Stimulated activated CD8-positive, alpha-beta memory T cell treated with anti-CD3 and anti-CD28 coated beads, Interleukin-7, amount 100 ng/mL, for 1 hour (primary cell): Measurements from ENCODE around the gene ACOT7.
"Not testable (repeated sequence)": the region's sequence is repeated elsewhere in the genome, so short reads cannot be mapped to it uniquely, and the experiment has no call there.

Experiments used
- DNase-seq, 2 donors: peaks; one replicate each; pipeline ENCODE4 v3.0.0-alpha.2; 2020; ENCODE audit warnings: low read depth in 2 of 2

The ACOT7 gene

DNA sequence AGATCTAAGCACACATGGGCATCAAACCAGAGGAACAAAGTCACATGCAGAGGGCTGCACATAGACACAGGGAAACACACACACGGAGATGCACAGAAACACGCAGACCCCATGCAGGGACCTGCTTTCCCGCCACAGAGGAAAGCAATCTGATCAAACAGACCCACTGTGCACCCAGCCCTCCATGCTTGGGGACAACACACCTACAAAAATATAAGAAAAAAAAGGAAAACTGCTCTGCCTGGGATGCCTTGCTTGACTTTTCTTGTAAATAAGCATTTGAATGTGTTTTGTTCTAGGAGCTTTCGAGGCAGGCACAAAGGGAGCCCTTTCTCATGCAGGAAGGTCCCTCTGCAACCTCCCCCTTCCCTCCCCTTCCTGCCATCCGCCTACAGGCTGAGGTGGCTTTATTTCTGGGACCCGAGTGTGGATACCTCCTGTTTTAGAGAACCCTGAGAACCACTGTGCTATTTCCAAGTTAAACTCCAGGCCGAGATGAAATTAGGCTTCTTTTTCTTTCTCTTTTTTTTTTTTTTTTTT is 154.3 kb downstream of the ACOT7 start:
- DNase-seq: no peak

DNA sequence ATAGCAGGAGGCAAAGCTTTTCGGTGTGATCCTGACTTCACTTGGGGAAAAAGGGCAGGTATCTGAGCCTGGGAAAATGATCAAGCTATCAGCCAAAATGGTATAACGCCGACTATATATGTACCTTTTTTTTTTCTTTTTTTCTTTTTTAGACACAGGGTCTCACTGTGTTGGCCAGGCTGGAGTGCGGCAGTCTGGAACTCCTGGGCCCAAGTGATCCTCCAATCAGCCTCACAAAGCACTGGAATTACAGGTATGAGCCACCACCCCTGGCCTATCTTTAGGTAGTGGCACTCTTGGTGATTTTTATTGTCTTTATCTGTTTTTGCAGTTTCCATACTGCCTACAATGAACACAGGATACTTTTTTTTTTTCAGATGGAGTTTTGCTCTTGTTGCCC is 156.5 kb downstream of the ACOT7 start:
- no peak for DNase-seq

DNA sequence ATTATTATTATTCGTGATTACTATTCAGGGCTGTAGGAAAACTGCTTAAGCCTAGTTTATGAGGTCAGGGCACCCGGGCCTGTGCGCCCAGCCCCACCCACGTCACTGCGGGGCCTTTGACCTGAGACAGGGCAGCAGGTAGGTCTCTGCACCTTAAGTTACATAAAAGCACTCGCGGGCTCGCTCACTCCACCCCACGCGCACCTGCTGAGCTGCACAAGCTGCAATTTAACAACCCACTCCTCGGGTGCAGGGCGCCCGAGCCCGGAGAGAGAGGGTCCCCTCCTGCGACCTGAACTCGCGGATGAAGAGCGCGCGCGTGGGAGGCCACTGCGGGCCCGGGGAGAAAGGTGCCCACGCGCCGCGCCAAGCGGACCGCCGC is 158.3 kb downstream of the ACOT7 start:
- no peak for DNase-seq

DNA sequence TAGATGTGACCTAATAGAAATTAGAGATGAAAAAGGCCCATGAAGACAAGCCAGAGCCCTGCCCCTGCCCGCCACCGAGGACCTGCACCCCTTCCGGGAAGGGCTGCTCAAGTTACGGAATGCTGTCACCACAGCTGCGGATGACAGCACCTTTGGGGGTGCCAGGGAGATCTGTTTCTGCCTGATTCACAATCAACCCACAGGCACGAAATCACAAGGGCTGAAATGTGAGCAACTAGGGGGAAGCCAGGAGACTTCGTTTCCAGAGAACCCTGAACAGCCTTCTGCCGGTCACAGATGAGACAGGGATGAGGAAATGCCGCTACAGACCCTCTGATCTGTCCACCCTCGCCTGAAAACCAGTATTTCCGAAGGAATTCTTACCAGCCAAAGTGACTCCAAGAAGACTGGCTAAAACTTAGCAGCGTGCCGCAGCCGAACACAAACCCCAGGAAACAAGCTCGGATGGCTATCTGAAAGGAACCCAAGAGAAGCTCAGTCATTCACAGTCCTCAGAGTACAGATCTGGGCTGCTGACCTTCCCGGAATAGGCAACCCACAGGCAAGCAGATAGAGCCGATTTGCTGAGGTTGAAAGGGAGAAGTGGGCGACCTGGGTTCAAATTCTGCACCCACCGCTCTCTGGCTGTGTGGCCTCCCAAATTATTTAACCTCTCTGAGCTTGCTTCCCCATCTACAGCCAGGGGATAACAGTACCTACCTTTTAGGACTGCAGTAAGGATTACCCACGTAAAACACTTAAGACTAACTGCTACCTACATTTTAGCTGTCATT is 158.9 kb downstream of the ACOT7 start:
- no peak for DNase-seq

DNA sequence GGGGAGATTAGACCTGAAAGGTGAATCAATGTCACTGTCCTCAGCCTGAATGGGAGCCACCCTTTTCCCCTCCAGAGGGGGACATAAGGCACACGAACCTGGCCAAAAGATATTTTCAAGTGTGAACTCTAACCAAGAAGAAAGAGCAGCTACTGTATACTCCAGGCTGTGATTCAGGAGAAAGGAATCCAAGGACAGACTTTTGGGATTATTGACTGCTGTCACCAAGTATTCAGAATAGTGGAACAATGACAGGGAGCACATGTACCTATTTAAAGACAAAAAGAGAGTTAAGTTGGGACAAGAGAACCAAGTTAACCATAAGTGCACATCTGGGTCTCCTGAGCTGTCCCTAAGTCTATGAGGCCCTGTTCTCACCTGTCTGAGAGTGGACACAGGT is 160.2 kb downstream of the ACOT7 start:
- DNase-seq: no peak

DNA sequence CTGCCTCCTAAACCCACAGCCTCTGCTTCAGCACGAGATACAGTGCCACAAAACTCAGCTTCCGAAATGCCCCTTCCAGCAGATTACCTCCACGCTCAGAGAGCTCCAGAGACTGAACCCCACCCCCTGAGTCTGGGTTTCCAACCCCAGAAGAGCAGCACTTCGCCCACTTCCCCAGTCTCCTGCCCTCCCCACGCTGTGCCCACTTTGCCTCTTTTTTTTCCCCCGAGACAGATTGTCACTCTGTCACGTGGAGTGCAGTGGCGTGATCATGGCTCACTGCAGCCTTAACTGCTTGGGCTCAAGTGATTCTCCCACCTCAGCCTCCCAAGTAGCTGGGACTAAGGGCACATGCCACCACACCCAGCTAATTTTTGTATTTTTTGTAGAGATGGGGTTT is 167.9 kb downstream of the ACOT7 start:
- DNase-seq: no peak

DNA sequence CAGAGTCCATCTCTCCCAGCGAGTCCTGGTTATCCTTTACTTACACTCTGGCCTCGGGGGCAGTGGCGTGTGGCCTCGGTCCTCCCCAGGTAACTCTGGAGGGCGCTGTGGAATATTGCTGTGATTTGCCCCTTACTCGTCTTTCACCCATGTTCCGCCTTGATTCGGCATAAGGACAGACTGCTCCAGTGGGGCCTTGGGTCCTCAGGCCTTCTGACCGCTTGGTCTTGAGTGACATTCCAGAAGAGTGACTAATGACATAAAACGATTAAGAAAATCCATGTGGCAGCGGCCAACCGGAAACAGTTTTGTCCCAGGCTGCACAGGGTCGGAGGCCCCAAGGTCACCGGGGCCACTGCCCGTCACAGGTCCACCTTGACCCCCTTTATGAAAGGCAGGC is 168.8 kb downstream of the ACOT7 start:
- DNase-seq: no peak

DNA sequence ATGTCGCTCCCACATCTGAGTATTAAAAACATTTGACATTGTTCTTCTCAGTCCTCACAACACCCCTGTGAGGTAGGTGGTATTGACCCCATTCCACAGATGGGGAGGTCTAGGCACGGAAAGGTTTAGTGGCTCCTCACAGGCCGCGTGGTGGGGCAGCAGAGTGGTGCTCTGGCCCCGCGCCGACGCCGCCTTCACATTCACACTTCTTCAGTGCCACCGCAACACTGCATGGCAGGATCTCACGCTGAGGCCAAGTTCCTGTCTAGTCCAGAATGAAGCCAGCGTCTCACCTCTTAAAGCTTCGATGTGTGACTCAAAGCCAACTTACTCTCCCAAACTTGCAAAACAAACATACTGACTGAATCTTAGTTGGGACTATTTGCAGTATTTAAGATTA is 169.9 kb downstream of the ACOT7 start:
- DNase-seq: no peak

DNA sequence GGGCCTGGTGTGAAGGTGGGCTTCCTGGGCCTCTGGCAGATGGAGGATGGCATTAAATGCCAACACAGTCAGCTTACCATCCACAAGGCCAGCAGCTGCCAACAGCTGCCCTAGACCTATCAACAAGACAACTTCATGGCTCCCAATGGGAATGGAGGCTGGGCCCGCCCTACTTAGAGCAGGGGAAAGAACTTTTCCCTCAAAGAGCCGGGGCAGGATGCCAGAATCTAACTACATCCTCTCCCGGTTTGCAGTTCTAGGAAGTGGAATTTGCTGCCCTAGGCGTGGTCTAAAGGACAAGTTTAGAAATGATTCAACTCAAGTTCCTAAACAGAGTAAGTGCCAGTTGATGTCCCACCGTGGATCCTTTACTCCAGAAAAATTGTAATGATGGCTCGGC is 170.9 kb downstream of the ACOT7 start:
- no peak for DNase-seq

DNA sequence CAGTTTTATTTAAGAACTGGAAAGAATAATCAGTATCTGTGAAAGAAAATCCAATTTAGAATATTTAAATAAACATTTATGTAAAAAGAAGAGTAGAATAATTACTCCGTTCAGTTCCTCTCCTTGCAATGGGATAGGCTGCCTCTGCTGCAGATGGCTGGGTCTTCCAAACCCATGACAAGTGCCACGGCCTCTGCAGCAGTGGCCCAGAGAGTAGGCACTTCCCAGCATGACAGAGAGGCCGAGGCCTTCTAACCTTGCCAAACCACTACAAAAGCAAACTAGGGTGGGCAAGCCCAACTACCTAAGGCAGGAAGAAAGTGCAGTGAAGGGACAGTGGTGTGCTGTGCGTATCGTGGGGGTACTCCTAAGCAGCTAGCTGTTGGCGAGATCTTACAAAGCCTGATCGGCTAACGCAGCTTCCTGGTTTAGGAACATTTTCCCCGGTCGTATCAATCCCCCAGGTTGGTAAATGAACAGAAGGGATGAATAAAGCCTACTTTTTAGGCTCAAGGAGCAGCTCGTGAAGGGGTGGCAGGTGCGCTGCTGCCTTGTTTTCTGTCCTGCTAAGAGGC is 172.3 kb downstream of the ACOT7 start:
- no peak for DNase-seq

DNA sequence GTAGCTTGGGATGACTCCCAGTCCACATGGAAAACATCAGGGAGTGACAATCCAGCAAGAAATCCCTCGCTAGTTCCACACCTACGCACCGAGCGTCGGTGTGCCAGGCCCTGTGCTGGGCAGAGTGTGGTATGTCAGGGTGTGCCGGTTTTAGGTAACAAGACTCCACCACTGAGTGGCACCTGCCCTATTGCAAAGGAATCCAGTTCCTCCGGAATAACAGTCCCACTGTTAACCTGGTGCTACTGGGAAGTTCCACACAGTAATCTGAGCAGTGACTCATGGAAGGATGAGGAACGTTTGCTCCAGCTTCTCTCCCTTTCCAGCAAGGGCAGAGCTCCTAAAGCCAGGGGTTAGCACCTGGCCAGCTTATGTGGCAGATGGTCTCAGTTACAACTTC is 173.3 kb downstream of the ACOT7 start:
- DNase-seq: no peak

DNA sequence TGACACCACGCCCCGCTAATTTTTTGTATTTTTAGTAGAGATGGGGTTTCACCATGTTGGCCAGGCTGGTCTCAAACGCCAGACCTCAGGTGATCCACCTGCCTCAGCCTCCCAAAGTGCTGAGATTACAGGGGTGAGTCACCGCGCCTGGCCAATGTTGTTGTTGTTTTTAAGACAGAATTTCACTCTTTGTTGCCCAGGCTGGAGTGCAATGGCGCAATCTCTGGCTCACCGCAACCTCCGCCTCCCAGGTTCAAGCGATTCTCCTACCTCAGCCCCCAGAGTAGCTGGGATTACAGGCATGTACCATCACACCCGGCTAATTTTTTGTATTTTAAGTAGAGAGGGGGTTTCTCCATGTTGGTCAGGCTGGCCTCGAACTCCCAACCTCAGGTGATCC is 173.9 kb downstream of the ACOT7 start:
- DNase-seq: not testable (repeated sequence)

DNA sequence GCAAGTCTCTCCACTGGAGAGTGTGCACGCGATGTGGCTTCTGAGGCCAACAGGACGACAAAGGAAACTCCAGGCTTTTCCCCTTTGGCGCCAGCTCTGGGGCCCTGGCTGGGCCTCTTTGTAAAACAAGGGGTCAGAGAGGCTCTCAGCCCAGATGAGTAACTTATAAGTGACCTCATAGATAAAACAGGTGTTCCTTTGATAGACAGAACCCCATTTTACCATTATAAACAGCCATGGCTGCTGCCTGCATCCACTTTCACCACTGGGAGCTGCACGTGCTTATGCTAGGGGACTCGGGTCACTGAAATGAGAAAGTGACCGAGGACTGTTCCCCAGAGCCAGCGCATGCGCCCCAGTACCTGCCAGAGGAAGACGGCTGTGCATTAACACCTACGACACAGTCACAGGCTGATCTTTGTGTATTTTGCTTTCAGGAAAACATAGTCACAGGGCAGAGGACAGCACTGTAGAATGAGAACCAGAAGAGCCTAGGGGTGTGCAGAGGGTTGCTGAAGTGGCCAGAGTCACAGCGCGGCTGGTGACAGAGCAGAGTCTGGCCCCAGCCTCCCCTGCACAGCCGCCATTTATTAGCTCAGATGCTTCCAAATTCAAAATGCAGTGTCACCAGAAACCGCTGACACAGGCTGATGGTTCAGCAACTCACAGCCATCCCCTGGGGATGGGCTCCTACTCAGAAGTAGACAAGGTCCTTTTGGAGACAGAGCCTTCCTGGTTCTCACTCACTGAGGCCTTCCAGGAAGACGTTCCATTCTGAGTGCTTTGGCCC is 175.0 kb downstream of the ACOT7 start:
- DNase-seq: no peak
